ENCODE measurements around the gene PER1.
"Not testable (repeated sequence)": the region's sequence is repeated elsewhere in the genome, so short reads cannot be mapped to it uniquely, and the experiment has no call there.

PER1 gene

GRCh38 chr17:8170186-8170585 lies 18.0 kb upstream of the PER1 start:
- not testable (repeated sequence) for DNase-seq

GRCh38 chr17:8167526-8167925 lies 15.3 kb upstream of the PER1 start:
- no peak for DNase-seq

DNA sequence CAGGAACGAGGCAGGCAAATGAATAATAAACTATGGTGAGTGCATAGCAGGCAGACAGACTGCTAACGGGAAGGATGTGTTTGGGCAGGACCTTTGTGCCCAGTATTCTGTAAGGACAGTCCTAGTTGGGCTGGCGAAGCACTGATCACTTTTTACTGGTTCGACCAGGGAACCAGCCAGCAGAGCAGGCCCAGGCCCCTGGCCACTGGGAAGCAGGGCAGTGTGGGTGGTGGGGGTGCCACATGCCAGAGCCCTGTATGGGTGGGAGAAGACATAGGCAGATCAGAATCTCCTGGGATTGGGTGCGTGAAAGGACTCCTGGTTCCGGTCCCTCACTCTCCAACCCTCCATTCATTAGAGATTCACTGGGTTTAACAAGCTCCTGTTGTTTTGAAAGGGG lies 14.5 kb upstream of the PER1 start:
- no peak for DNase-seq

DNA sequence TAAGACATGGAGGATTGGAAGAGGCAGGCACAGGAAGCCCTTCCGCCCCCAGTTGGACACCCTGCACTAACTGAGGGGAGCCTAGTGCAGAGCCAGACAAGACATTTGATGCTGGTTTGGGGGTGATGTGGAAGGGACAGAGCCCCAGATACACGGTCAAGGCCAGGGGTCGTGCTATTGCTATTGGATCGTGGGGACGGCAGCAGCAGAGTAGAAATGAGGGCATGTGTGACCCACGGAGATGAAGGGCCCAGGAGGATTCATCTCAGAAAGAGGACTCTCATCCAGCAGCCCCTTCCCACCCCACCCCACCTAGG lies 12.6 kb upstream of the PER1 start:
- DNase-seq = no peak

DNA sequence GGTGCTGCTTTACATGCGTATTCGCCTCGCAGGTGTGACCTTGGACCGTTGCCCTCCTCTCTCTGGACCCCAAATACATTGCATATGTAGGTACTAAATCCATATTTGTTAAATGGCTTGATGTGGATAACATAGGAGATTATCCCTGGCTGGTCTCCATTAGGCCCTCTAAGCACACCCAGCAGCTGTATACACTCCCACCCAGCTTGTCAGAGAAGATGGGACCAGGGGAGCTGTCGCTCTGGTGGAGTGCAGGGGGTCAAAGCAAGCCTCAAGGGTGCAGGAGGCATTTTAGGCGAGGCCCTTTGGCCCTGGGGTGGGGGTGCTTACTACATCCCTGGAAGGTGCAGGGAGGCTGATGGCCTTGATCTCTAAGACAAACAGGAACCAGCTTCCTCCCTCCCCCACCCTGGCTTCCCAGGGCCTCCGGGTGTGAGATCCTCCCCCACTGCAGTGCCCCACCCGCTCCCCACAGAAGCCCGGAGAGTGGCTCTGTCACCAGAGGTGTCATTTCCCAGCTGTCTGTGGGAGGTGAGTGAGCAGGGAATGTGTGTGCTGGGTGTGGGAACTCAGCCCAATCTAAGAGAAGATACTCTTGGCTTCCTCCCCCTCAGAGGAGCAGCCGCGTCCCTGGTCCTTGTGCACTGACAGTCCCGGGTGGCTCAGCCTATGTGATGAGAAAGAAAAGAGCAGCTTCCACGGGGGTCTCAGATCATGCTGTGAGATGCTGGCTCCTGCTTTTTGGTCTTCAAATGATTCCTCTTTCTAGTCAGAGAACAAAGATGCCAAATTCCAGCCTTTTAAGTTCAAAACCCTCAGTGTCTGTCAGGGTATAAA lies 12.0 kb upstream of the PER1 start:
- peak; percentile 96 for DNase-seq

- DNase-seq = no peak
Observed at GRCh38 chr17:8162997-8163977, 11.1 kb upstream of the PER1 start.

- peak; percentile 79 for DNase-seq
Observed at GRCh38 chr17:8162233-8162996, 10.2 kb upstream of the PER1 start, which contains the start of gene VAMP2. TSS of gene VAMP2 (minus strand) at chr17:8162948. CDS start at chr17:8162879, 69 bp downstream.

GRCh38 chr17:8161289-8162232 lies 9.4 kb upstream of the PER1 start:
- no peak for DNase-seq

- no peak for DNase-seq
Observed at GRCh38 chr17:8160741-8161221, 8.6 kb upstream of the PER1 start.

DNA sequence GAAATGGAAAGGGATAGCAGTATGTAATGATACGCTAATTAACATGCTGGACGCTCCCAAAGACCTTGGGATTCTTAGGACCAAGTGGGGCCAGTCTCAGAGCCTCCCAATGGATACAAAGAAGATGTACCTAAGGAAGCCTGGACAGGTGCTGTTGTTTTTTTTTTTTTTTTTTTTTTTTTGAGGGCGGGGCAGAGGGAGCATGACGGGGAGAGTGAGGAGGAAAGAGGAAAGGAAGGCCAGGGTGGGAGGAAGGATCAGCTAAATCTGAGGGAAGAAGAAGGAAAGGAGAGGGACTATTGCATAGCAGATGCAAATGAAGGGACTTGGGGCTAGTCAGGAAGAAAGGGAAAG lies 8.0 kb upstream of the PER1 start:
- DNase-seq = no peak

GRCh38 chr17:8159459-8160223 lies 7.4 kb upstream of the PER1 start:
- no peak for DNase-seq

DNA sequence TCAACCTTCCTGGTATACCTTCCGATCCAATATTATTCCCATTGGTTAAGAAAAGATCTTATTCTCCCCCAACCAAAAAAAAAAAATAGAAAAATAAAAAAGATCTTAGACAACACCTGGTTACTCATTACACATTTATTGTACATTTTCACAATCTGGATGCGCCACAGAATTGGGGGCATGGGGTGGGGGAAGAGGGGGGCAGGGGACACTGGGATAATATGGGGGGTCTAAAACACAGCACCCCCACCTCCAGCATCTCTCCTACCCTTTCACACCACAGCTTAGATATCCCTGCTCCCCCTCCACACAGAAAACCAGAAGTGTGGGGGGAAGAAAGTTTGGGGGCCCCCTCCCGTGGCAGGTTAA lies 6.8 kb upstream of the PER1 start:
- no peak for DNase-seq

GRCh38 chr17:8158267-8159031 lies 6.2 kb upstream of the PER1 start:
- peak; percentile 99 for DNase-seq

DNA sequence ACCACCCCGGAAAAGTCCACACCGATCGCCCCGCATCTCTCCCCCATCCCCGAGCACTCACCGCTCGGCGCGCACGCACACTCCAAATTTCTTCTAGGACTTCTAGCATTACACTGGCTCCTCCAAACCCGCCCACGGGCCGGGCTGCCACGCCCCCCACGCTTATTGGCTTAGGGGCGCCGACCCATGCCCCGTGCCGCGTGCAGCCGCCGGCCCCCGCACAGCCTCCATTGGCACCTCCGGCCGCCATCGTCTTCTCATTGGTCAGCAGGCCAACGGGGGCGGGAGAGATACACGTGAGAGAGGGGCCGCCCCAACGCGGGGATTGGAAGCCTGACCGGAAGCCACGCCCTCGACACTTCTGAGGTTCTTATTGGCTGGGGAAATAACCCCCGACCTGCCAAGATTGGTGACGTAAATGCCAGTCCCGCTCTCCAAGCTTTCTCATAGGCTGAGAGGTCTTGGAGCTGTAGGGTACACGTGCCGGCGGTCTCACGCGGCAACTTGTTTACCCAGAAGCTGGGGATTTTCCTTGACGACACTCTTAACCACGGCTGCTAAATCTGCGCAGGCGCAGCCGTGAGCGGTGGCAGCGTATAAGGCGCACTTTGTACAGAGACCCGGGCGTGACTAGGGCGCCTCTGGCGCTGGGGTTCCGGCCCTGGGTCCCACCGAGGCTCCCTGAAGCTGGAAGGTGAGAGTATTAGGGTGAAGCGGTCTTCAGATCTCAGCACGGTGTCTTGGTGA lies 4.2 kb upstream of the PER1 start:
- peak; percentile 100 for DNase-seq

GRCh38 chr17:8155996-8156245 lies 3.7 kb upstream of the PER1 start:
- DNase-seq = no peak

GRCh38 chr17:8155231-8155995 lies 3.2 kb upstream of the PER1 start:
- DNase-seq = no peak

DNA sequence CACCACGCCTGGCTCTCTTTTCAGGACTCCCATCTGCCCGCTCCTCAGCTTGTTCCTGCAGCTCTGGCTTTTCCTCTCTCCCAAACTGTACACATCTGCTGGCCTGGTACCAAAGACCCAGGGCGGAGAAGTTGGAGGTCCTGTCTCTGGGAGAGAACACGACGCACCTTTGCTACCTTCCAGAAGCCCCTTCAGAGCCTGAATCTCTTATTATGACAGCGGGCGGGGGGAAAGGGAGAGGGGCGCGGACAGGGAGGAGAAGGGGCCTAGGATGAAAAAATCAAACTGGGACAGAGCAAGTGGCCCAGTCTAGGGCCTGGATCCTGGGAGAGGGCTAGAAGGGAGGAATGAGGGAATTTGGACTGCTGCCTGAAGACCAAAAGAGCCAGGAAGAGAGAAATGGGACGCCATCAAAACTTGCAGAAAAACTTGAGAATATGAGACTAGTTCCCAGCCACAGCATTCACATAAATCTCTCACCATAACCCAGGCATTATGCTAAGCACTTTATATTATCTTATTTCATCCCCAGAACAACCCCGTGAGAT lies 2.5 kb upstream of the PER1 start:
- DNase-seq = no peak

- DNase-seq = peak; percentile 99
Observed at GRCh38 chr17:8153957-8154607, 1.9 kb upstream of the PER1 start.

Data from OCI-M1 (cell line).